SK-N-SH (cell line): ENCODE data around the gene PRICKLE1.

Experiments used
- EP300 ChIP-seq, 2 experiments: IDR thresholded peaks; 2 replicates each; pipeline versions ENCODE4 v1.4.0 to v1.6.1; 2012; ENCODE audit warnings: borderline replicate concordance in 1 of 2, low read depth in 1 of 2, low read length in 1 of 2
- IRF3 ChIP-seq: fragments of 150-350 bp; IDR thresholded peaks from 2 replicates; pipeline ENCODE4 v1.6.1; 2016; ENCODE audit warnings: mild to moderate bottlenecking, low read depth, low read length
- NFIC ChIP-seq: IDR thresholded peaks from 2 replicates; pipeline ENCODE4 v1.4.0; 2012; ENCODE audit warnings: borderline replicate concordance
- RCOR1 ChIP-seq: fragments of 150-350 bp; IDR thresholded peaks from 2 replicates; pipeline ENCODE4 v1.6.1; 2017; ENCODE audit warnings: antibody characterized with exemption, low read length
- RXRA ChIP-seq: IDR thresholded peaks from 2 replicates; pipeline ENCODE4 v1.4.0; 2012; ENCODE audit warnings: low read depth, mild to moderate bottlenecking, borderline replicate concordance
- TF ChIP-seq, protein P1 (sequence below): fragments of 200-600 bp; sonication (generic); IDR thresholded peaks from 2 replicates; pipeline ENCODE4 v1.6.1; 2017; ENCODE audit warnings: antibody characterized with exemption, mild to moderate bottlenecking, moderate library complexity

GRCh38 chr12:42446761-42447160, 142.8 kb downstream of the PRICKLE1 start:
- TF ChIP-seq, protein P1, sequence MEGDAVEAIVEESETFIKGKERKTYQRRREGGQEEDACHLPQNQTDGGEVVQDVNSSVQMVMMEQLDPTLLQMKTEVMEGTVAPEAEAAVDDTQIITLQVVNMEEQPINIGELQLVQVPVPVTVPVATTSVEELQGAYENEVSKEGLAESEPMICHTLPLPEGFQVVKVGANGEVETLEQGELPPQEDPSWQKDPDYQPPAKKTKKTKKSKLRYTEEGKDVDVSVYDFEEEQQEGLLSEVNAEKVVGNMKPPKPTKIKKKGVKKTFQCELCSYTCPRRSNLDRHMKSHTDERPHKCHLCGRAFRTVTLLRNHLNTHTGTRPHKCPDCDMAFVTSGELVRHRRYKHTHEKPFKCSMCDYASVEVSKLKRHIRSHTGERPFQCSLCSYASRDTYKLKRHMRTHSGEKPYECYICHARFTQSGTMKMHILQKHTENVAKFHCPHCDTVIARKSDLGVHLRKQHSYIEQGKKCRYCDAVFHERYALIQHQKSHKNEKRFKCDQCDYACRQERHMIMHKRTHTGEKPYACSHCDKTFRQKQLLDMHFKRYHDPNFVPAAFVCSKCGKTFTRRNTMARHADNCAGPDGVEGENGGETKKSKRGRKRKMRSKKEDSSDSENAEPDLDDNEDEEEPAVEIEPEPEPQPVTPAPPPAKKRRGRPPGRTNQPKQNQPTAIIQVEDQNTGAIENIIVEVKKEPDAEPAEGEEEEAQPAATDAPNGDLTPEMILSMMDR, result no peak
- TF ChIP-seq RCOR1 (no peak), RXRA (no peak), EP300 (IDR thresholded peaks at IDR 0.05; ENCODE audit: borderline replicate concordance in 1 of 2, low read depth in 1 of 2, low read length in 1 of 2) (no peak), NFIC (no peak), IRF3 (no peak)
